Measurements from ENCODE around the gene TESK2.
"Not testable (repeated sequence)": the region's sequence is repeated elsewhere in the genome, so short reads cannot be mapped to it uniquely, and the experiment has no call there.

The TESK2 gene, protein sequence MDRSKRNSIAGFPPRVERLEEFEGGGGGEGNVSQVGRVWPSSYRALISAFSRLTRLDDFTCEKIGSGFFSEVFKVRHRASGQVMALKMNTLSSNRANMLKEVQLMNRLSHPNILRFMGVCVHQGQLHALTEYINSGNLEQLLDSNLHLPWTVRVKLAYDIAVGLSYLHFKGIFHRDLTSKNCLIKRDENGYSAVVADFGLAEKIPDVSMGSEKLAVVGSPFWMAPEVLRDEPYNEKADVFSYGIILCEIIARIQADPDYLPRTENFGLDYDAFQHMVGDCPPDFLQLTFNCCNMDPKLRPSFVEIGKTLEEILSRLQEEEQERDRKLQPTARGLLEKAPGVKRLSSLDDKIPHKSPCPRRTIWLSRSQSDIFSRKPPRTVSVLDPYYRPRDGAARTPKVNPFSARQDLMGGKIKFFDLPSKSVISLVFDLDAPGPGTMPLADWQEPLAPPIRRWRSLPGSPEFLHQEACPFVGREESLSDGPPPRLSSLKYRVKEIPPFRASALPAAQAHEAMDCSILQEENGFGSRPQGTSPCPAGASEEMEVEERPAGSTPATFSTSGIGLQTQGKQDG

DNA sequence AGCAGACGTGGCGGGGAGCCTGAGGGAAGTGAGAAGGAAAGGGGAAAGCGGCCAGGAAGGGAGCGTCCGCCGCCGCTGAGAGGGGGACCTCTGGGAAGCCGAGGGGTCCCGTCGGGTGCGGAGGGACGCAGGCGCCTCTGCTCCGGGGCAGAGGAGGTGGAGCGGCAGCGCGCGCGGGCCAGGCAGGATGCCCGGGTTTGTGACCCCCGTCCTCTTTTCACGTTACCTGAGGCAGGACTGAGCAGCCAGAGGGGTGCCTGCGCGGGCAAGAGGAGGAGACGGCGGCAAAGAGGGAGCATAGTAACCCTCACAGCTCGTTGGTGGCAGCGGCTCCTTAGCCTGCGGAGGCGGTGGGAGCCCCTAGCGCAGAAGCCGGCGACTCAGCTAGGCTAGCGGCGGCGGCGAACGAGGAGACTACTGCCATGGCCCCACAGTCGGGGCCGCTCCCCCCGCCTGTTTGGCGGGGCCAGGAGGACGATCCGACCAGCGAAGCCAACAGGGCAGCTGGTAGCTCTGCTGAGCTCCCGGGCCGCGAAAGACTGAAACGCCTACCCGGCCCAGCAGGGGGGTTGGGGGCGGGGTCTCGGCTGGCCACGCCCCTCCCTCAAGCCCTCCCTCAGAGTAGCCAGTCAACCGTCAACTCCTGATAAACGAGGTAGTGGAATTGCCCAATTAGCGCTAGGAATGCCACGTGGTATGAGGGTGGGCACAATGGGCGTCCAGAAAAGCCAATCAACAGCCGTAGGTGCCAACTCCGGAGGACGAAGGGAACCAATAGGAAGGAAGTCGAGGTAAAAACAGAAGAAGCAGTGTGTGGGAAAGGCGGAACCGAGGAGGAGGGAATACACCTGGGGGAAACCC, at the start of gene TESK2:
Gene TESK2 (minus strand): TSS at position 538 of the 861 bp plus-strand sequence. CDS start 33,378 bp downstream, outside the sequence.
- peak; percentile 99 for DNase-seq (ENCODE audit: low read depth)

- no peak for DNase-seq (ENCODE audit: low read depth)
These were observed 45.9 kb upstream of the TESK2 start for GRCh38 chr1:45536886-45537285.

- no peak for DNase-seq (ENCODE audit: low read depth)
These were observed 45.2 kb upstream of the TESK2 start for GRCh38 chr1:45535988-45536766.

DNA sequence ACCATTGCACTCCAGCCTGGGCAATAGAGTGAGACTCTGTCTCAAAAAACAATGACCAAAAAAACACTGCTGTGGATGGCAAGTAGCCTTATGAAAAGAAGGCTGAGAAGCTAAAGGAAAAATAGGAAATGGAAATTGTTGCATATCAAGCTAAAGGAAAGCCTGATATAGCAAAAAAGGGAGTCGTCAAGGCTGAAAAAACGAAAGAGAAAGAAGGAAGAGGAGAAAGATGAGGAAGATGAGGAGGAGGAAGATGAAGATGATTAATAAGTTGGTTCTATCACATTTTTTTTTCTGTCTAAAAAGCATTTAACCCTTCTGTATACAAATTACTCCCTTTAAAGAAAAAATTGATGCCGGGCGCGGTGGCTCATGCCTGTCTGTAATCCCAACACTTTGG, 40.9 kb upstream of the TESK2 start:
- no peak for DNase-seq (ENCODE audit: low read depth)

- DNase-seq (ENCODE audit: low read depth) = no peak
These were observed 39.7 kb upstream of the TESK2 start for GRCh38 chr1:45530632-45531135.

DNA sequence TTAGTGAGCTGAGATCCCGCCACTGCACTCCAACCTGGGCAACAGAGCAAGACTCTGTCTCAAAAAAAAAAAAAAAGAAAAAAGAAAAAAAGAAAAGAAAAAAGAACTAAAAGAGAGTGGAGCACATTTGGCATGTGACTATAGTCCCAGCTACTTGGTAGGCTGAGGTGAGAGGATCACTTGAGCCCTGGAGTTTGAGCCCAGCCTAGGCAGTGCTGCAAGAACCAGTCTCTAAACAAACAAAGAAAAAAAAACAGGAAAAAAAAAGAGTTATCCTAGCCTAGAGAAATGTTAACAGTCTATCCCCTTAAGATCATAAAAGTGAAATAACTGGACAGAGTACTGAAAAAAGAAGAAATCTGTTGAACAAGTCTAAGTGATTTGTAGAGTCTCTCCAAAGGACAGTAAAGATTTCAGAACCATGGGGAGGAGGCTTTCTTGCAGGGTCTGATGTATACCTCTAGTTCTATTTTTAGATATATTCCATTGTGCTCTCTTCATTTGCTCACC, 35.2 kb upstream of the TESK2 start:
- DNase-seq (ENCODE audit: low read depth) = no peak

DNA sequence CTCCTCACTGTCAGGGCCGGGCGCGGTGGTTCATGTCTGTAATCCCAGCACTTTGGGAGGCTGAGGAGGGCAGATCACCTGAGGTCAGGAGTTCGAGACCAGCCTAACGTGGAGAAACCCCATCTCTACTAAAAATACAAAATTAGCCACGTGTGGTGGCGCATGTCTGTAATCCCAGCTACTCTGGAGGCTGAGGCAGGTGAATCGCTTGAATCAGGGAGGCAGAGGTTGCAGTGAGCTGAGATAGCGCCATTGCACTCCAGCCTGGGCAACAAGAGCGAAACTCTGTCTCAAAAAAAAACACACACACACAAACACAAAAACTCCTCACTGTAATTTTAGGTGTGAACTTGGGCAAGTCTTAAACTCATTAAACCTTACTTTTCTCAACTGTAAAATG, 33.0 kb upstream of the TESK2 start:
- DNase-seq (ENCODE audit: low read depth) = not testable (repeated sequence)

- not testable (repeated sequence) for DNase-seq (ENCODE audit: low read depth)
These were observed 32.6 kb upstream of the TESK2 start for GRCh38 chr1:45523516-45523915.

GRCh38 chr1:45522324-45523104, 31.6 kb upstream of the TESK2 start:
- peak; percentile 70 for DNase-seq (ENCODE audit: low read depth)

DNA sequence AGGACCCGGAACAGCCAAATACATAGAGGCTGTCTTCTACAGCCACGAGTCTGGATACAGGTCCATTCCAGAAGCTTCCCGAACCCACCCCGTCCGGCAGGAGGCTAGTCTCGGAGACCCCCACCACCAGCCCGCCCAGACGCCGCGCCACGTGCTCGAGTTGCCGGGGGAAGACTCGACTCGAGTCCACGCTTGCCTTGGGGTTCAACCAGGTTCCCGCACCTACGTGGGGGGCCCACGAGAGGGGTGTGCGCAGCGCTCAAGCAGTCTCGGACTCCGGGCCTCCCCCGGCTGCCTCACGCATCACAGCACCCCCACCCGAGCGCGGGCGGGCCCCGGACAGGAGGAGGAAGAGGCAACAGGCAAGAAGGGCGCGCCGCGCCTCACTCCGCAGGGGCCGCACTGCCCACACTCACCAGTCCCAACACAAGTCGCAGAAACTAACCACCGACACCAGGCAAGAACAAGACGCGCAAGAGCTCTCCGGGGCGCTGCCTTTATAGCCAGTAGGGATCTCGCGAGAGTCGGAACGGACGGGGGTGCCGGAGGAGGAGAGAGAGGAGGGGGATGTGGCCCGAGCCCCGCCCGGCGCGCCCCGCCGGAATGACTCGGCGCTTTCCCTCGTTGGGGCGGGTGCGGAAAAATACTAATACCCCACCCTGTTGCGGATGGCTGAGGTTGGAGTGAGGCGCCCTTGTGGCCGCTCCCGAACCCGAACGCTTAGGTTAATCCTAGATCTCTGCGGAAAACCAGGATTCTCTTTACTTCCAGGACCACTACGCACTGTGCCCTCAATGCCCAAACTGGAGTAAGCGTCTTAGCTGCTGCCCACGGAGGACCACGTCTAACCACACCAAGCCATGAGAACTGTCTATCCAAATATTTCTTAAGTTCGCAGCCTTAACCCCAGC, 30.7 kb upstream of the TESK2 start, which contains the start of gene PRDX1:
Gene PRDX1 (minus strand): TSS at position 472 of the 911 bp plus-strand sequence. CDS start 2,841 bp downstream, outside the sequence.
- peak; percentile 96 for DNase-seq (ENCODE audit: low read depth)

DNA sequence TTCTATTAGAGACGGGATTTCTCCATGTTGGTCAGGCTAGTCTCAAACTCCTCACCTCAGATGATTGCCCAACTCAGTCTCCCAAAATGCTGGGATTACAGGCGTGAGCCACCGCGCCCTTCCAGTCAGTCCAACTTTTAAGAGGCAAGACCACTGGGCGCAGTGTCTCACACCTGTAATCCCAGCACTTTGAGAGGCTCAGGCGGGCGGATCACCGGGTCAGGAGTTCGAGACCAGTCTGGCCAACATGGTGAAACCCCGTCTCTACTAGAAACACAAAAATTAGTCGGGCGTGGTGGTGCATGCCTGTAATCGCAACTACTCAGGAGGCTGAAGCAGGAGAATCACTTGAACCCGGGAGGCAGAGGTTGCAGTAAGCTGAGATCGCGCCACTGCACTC, 28.8 kb upstream of the TESK2 start:
- not testable (repeated sequence) for DNase-seq (ENCODE audit: low read depth)

DNA sequence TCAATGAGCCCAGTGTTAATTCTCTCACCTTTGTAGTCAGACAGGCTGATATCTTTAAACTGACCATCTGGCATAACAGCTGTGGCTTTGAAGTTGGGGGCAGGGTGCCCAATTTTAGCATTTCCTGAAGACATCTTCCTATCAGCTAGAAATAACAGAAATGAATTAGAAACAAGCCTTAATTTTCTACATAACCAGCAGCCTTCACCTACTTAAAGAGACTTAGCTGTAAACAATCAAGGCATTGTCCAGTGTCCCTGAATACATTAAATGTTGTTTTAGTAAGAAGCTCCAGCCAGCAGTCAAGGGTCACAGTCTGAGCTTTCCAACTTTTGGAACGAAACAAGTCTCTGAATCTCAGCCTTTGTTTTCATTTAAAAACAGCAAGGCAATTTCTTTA, 27.9 kb upstream of the TESK2 start:
- DNase-seq (ENCODE audit: low read depth) = no peak

DNA sequence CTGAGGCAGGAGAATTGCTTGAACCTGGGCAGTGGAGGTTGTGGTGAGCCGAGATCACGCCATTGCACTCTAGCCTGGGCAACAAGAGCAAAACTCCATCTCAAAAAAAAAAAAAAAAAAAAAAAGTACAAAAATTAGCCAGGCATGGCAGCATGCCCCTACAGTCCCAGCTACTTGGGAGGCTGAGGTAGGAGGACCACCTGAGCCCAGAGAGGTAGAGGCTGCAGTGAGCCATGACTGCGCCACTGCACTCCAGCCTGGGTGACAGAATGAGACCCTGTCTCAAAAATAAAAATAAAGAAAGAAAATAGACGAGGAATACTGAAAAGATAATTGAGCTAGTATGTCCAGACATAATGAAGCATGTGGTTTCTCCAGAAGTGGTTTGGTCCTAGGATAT, 27.4 kb upstream of the TESK2 start:
- not testable (repeated sequence) for DNase-seq (ENCODE audit: low read depth)

DNA sequence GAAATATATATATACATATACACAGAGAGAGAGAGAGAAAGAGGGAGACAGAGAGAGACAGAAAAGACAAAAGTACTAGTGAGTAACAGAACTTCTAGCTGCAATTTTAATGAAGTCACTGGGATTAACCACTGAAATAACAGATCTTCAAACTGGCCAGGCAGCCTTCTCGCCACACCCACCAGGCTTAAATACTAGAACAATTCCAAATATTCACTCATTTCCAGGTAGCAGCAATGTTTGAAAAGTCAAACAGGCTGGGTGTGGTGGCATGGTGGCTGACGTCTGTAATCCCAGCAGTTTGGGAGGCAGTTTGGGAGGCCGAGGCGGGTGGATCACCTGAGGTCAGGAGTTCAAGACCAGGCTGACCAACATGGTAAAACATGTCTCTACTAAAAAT, 25.5 kb upstream of the TESK2 start:
- DNase-seq (ENCODE audit: low read depth) = no peak

GRCh38 chr1:45516036-45516435, 25.1 kb upstream of the TESK2 start:
- no peak for DNase-seq (ENCODE audit: low read depth)

GRCh38 chr1:45513532-45514260, 22.7 kb upstream of the TESK2 start:
- DNase-seq (ENCODE audit: low read depth) = peak; percentile 33

DNA sequence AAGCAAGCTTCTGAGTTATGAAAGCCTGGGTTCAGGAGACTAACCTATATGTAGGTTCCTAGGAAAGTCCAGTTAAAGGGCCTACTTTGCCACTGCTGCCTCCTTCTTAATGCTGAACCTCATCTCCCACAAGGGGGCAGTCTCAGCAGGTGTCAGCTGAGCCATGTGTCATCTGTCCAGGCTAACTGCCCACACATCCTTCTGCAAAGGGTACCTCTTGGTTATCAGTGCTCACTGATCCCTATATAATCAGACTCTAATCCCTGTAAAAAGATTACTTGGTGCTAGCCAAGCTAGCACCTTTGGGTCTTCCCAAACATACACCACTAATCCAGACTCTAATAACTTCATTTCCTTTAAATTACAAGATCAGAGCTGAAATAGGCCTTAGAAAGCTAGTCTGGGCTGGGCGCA, 21.7 kb upstream of the TESK2 start:
- DNase-seq (ENCODE audit: low read depth) = peak; percentile 75

- no peak for DNase-seq (ENCODE audit: low read depth)
These were observed 20.1 kb upstream of the TESK2 start for GRCh38 chr1:45510972-45511527.

Measured in EH (cell line).